ENCODE results near the gene RYR1.

GRCh38 chr19:38508507-38508906 is 75.0 kb downstream of the RYR1 start:
- no peak for TF ChIP-seq CTCF (conservative IDR thresholded peaks at IDR 0.05; ENCODE audit: low read depth, low read length)
- no peak for TF ChIP-seq EZH2phosphoT487 (IDR thresholded peaks at IDR 0.05; ENCODE audit: borderline replicate concordance, low read length)

Measured in PC-3 (cell line).